ENCODE data around the gene HECW1.

HECW1 gene

DNA sequence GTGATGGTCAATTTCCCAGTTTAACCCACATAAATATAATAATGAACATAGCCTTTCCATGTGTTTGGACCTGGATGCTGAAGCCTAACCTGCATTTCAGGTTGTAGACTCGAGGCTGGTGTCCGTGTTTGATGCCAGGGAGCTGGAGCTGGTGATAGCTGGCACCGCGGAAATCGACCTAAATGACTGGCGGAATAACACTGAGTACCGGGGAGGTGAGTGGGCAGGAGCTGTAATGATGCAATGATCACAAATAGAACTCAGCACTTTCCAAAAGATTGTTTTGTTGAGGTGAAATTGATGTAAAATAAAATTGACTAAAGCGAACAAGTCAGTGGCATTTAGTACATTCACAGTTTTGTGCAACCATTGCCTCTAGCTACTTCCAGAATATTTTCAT is 439.7 kb downstream of the HECW1 start:
- no peaks in the 10 kb centered on the region for H3K27me3 ChIP-seq (ENCODE audit: control insufficient read depth in 1 of 2, insufficient read depth in 2 of 2, low read length in 2 of 2)
- no peak overlapping the region for H3K9ac ChIP-seq (ENCODE audit: low read depth in 1 of 2, low read length in 2 of 2)
- H3K36me3 ChIP-seq (ENCODE audit: control insufficient read depth in 1 of 2, insufficient read depth in 2 of 2, low read length in 2 of 2): no peaks in the 10 kb centered on the region
- no peak overlapping the region for H3K4me3 ChIP-seq (ENCODE audit: low read depth in 1 of 2, low read length in 2 of 2)
- no peaks in the 10 kb centered on the region for H3K9me3 ChIP-seq (ENCODE audit: control insufficient read depth in 1 of 2, low read length in 2 of 2)
- H3K4me1 ChIP-seq (ENCODE audit: control insufficient read depth in 1 of 2, insufficient read depth in 2 of 2, low read length in 2 of 2): peaks cover 0 to 4% of the 10 kb centered on the region in 2 donors
- no peak overlapping the region for H3K27ac ChIP-seq (ENCODE audit: low read depth, low read length)

DNA sequence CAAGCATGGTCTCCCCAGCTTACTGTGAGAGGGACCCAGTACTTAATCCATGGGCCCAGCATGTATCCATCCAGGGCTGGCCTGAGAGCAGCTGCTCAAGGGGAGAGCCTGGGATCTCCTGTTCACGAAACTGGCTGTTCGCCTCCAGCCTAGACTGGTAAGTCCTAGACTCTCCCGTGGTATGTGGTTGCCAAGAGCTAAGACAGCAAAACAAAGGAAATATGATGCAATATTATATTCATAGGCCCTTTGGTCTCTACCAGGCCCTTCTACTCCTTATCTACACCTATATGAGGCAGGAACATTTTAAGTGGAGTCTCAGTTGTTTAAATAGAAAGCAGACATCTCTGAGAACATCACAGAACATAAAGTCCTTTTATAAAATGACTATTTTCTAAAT is 441.6 kb downstream of the HECW1 start:
- Histone ChIP-seq H3K9me3 (ENCODE audit: control insufficient read depth in 1 of 2, low read length in 2 of 2) (no peaks in the 10 kb centered on the region), H3K4me3 (ENCODE audit: low read depth in 1 of 2, low read length in 2 of 2) (no peak overlapping the region), H3K4me1 (ENCODE audit: control insufficient read depth in 1 of 2, insufficient read depth in 2 of 2, low read length in 2 of 2) (peaks cover 0 to 4% of the 10 kb centered on the region in 2 donors), H3K27ac (ENCODE audit: low read depth, low read length) (no peak overlapping the region), H3K9ac (ENCODE audit: low read depth in 1 of 2, low read length in 2 of 2) (no peak overlapping the region), H3K27me3 (ENCODE audit: control insufficient read depth in 1 of 2, insufficient read depth in 2 of 2, low read length in 2 of 2) (no peaks in the 10 kb centered on the region), H3K36me3 (ENCODE audit: control insufficient read depth in 1 of 2, insufficient read depth in 2 of 2, low read length in 2 of 2) (no peaks in the 10 kb centered on the region)

DNA sequence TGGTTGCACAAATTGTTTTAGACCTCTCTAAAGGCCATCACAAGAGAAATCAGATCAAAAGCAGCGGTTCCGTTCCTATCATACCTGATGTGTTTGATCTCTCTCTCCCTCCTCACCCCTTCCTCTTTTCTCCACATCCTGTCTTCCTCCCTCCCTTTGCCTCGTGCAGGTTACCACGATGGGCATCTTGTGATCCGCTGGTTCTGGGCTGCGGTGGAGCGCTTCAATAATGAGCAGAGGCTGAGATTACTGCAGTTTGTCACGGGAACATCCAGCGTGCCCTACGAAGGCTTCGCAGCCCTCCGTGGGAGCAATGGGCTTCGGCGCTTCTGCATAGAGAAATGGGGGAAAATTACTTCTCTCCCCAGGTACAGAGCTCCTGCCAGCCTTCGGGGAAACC is 442.0 kb downstream of the HECW1 start:
- peaks cover 0 to 4% of the 10 kb centered on the region in 2 donors for H3K4me1 ChIP-seq (ENCODE audit: control insufficient read depth in 1 of 2, insufficient read depth in 2 of 2, low read length in 2 of 2)
- H3K36me3 ChIP-seq (ENCODE audit: control insufficient read depth in 1 of 2, insufficient read depth in 2 of 2, low read length in 2 of 2): no peaks in the 10 kb centered on the region
- H3K27me3 ChIP-seq (ENCODE audit: control insufficient read depth in 1 of 2, insufficient read depth in 2 of 2, low read length in 2 of 2): no peaks in the 10 kb centered on the region
- no peak overlapping the region for H3K9ac ChIP-seq (ENCODE audit: low read depth in 1 of 2, low read length in 2 of 2)
- no peak overlapping the region for H3K27ac ChIP-seq (ENCODE audit: low read depth, low read length)
- H3K9me3 ChIP-seq (ENCODE audit: control insufficient read depth in 1 of 2, low read length in 2 of 2): no peaks in the 10 kb centered on the region
- H3K4me3 ChIP-seq (ENCODE audit: low read depth in 1 of 2, low read length in 2 of 2): no peak overlapping the region

GRCh38 chr7:43557831-43558495 is 445.5 kb downstream of the HECW1 start:
- Histone ChIP-seq H3K9ac (ENCODE audit: low read depth in 1 of 2, low read length in 2 of 2) (no peak overlapping the region), H3K36me3 (ENCODE audit: control insufficient read depth in 1 of 2, insufficient read depth in 2 of 2, low read length in 2 of 2) (no peaks in the 10 kb centered on the region), H3K4me1 (ENCODE audit: control insufficient read depth in 1 of 2, insufficient read depth in 2 of 2, low read length in 2 of 2) (peaks cover 0 to 4% of the 10 kb centered on the region in 2 donors), H3K9me3 (ENCODE audit: control insufficient read depth in 1 of 2, low read length in 2 of 2) (no peaks in the 10 kb centered on the region), H3K27me3 (ENCODE audit: control insufficient read depth in 1 of 2, insufficient read depth in 2 of 2, low read length in 2 of 2) (peaks cover 0 to 5% of the 10 kb centered on the region in 2 donors), H3K27ac (ENCODE audit: low read depth, low read length) (no peak overlapping the region), H3K4me3 (ENCODE audit: low read depth in 1 of 2, low read length in 2 of 2) (no peak overlapping the region)

DNA sequence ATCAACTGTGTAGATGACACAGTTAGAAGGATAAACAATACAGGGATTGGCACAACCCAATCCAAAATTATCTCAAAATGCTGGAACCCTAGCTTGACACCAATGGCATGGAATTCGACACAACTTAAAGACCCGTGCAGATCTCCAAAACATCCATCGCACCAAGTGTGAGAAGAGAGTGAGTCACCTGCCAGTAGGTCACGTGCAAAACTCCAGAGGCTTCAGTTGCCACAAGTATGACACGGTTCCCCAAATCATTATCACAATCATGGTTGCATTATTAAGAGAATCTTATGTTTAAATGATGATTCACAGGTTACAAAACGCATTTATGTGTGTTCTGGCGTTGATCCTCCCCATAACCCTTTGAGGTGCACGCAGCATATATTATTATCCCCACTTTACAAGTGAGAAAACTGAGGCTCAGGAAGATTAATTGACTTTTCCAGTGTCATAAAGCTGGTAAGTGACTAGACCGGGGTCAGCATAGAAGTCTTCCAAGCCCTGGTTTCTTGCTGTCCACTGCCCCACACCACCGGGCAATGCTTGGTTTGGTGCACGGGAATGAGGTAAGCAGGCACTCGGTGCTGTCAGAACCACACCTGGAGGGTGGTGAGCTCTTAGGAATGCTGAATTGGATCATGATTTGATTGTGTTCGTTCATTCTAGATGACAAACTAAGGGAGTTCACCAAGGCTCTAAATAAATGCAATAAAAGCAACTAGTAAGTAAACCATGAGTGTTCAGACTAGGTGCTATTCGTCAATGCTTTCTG is 446.9 kb downstream of the HECW1 start:
- Histone ChIP-seq H3K36me3 (ENCODE audit: control insufficient read depth in 1 of 2, insufficient read depth in 2 of 2, low read length in 2 of 2) (no peaks in the 10 kb centered on the region), H3K4me3 (ENCODE audit: low read depth in 1 of 2, low read length in 2 of 2) (no peak overlapping the region), H3K9ac (ENCODE audit: low read depth in 1 of 2, low read length in 2 of 2) (no peak overlapping the region), H3K4me1 (ENCODE audit: control insufficient read depth in 1 of 2, insufficient read depth in 2 of 2, low read length in 2 of 2) (no peaks in the 10 kb centered on the region), H3K27me3 (ENCODE audit: control insufficient read depth in 1 of 2, insufficient read depth in 2 of 2, low read length in 2 of 2) (peaks cover 0 to 5% of the 10 kb centered on the region in 2 donors), H3K27ac (ENCODE audit: low read depth, low read length) (no peak overlapping the region), H3K9me3 (ENCODE audit: control insufficient read depth in 1 of 2, low read length in 2 of 2) (no peaks in the 10 kb centered on the region)

- peaks cover 0 to 5% of the 10 kb centered on the region in 2 donors for H3K27me3 ChIP-seq (ENCODE audit: control insufficient read depth in 1 of 2, insufficient read depth in 2 of 2, low read length in 2 of 2)
Observed at GRCh38 chr7:43559946-43560335, 447.5 kb downstream of the HECW1 start.

GRCh38 chr7:43560742-43561330 is 448.4 kb downstream of the HECW1 start:
- Histone ChIP-seq H3K9me3 (ENCODE audit: control insufficient read depth in 1 of 2, low read length in 2 of 2) (no peaks in the 10 kb centered on the region), H3K27ac (ENCODE audit: low read depth, low read length) (no peak overlapping the region), H3K36me3 (ENCODE audit: control insufficient read depth in 1 of 2, insufficient read depth in 2 of 2, low read length in 2 of 2) (no peaks in the 10 kb centered on the region), H3K4me3 (ENCODE audit: low read depth in 1 of 2, low read length in 2 of 2) (no peak overlapping the region), H3K9ac (ENCODE audit: low read depth in 1 of 2, low read length in 2 of 2) (no peak overlapping the region), H3K27me3 (ENCODE audit: control insufficient read depth in 1 of 2, insufficient read depth in 2 of 2, low read length in 2 of 2) (peaks cover 0 to 7% of the 10 kb centered on the region in 2 donors), H3K4me1 (ENCODE audit: control insufficient read depth in 1 of 2, insufficient read depth in 2 of 2, low read length in 2 of 2) (no peaks in the 10 kb centered on the region)

More at GRCh38 chr7:43559946-43560335, 447.5 kb downstream of the HECW1 start:
- H3K36me3 ChIP-seq (ENCODE audit: control insufficient read depth in 1 of 2, insufficient read depth in 2 of 2, low read length in 2 of 2): no peaks in the 10 kb centered on the region
- no peaks in the 10 kb centered on the region for H3K9me3 ChIP-seq (ENCODE audit: control insufficient read depth in 1 of 2, low read length in 2 of 2)
- H3K4me1 ChIP-seq (ENCODE audit: control insufficient read depth in 1 of 2, insufficient read depth in 2 of 2, low read length in 2 of 2): no peaks in the 10 kb centered on the region
- H3K4me3 ChIP-seq (ENCODE audit: low read depth in 1 of 2, low read length in 2 of 2): no peak overlapping the region
- H3K9ac ChIP-seq (ENCODE audit: low read depth in 1 of 2, low read length in 2 of 2): no peak overlapping the region
- no peak overlapping the region for H3K27ac ChIP-seq (ENCODE audit: low read depth, low read length)

DNA sequence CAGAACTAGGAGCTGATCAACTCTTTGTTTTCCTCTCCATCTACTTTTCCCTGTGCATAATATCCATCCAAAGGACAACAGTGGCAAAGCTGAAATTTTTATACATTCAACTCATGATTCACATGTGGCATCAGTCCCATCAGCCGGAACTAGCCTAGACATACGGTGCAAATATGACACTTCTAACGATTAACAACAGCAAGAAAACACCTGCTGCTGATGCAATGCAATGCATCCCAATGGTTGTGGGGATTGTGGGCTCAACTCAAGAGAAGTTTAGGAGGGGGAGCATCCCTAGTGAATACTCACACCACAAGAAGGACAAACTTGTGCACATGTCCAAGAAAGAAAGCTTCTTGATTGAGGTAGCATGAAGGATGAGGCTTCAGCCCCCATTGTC is 449.9 kb downstream of the HECW1 start:
- Histone ChIP-seq H3K27me3 (ENCODE audit: control insufficient read depth in 1 of 2, insufficient read depth in 2 of 2, low read length in 2 of 2) (peaks cover 0 to 8% of the 10 kb centered on the region in 2 donors), H3K9me3 (ENCODE audit: control insufficient read depth in 1 of 2, low read length in 2 of 2) (no peaks in the 10 kb centered on the region), H3K27ac (ENCODE audit: low read depth, low read length) (no peak overlapping the region), H3K9ac (ENCODE audit: low read depth in 1 of 2, low read length in 2 of 2) (no peak overlapping the region), H3K36me3 (ENCODE audit: control insufficient read depth in 1 of 2, insufficient read depth in 2 of 2, low read length in 2 of 2) (no peaks in the 10 kb centered on the region), H3K4me1 (ENCODE audit: control insufficient read depth in 1 of 2, insufficient read depth in 2 of 2, low read length in 2 of 2) (no peaks in the 10 kb centered on the region), H3K4me3 (ENCODE audit: low read depth in 1 of 2, low read length in 2 of 2) (no peak overlapping the region)

DNA sequence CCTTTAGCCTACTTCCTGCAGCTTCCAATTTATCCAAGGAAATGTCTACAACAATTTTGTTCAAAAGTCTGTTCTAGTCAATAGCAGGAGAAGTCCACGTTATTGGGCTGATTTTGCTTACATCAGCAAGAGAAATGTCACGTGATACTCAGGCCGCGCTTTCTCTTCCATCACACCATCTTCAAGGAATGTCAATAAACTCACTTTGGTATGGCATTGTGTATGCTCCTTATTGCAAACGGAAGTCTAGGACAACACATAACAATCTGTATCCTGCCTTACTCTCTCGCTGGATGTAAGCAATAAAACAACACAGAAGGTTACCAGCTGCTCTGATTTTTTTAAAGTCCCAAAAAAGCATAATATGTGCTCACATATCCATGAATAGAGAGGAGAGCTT is 453.3 kb downstream of the HECW1 start:
- Histone ChIP-seq H3K36me3 (ENCODE audit: control insufficient read depth in 1 of 2, insufficient read depth in 2 of 2, low read length in 2 of 2) (no peaks in the 10 kb centered on the region), H3K27ac (ENCODE audit: low read depth, low read length) (no peak overlapping the region), H3K9me3 (ENCODE audit: control insufficient read depth in 1 of 2, low read length in 2 of 2) (no peaks in the 10 kb centered on the region), H3K4me3 (ENCODE audit: low read depth in 1 of 2, low read length in 2 of 2) (no peak overlapping the region), H3K4me1 (ENCODE audit: control insufficient read depth in 1 of 2, insufficient read depth in 2 of 2, low read length in 2 of 2) (no peaks in the 10 kb centered on the region), H3K9ac (ENCODE audit: low read depth in 1 of 2, low read length in 2 of 2) (no peak overlapping the region), H3K27me3 (ENCODE audit: control insufficient read depth in 1 of 2, insufficient read depth in 2 of 2, low read length in 2 of 2) (peaks cover 0 to 8% of the 10 kb centered on the region in 2 donors)

GRCh38 chr7:43568529-43568928 is 456.1 kb downstream of the HECW1 start:
- no peak overlapping the region for H3K27ac ChIP-seq (ENCODE audit: low read depth, low read length)
- no peak overlapping the region for H3K9ac ChIP-seq (ENCODE audit: low read depth in 1 of 2, low read length in 2 of 2)
- no peaks in the 10 kb centered on the region for H3K9me3 ChIP-seq (ENCODE audit: control insufficient read depth in 1 of 2, low read length in 2 of 2)
- no peak overlapping the region for H3K4me3 ChIP-seq (ENCODE audit: low read depth in 1 of 2, low read length in 2 of 2)
- H3K4me1 ChIP-seq (ENCODE audit: control insufficient read depth in 1 of 2, insufficient read depth in 2 of 2, low read length in 2 of 2): no peaks in the 10 kb centered on the region
- peaks cover 0 to 4% of the 10 kb centered on the region in 2 donors for H3K27me3 ChIP-seq (ENCODE audit: control insufficient read depth in 1 of 2, insufficient read depth in 2 of 2, low read length in 2 of 2)
- H3K36me3 ChIP-seq (ENCODE audit: control insufficient read depth in 1 of 2, insufficient read depth in 2 of 2, low read length in 2 of 2): no peaks in the 10 kb centered on the region

All from duodenal mucosa (tissue), 2 donors.